HEK293T (cell line): ENCODE data around the gene SNCG.

Experiments
- ARNT ChIP-seq: fragments of 450-650 bp; IDR thresholded peaks from 2 replicates; pipeline ENCODE4 v1.6.1; 2017; ENCODE audit warnings: mild to moderate bottlenecking
- CTBP1 ChIP-seq: fragments of 450-650 bp; IDR thresholded peaks from 2 replicates; pipeline ENCODE4 v1.6.1; 2016; ENCODE audit warnings: borderline replicate concordance
- ELF4 ChIP-seq: fragments of 450-650 bp; IDR thresholded peaks from 2 replicates; pipeline ENCODE4 v1.6.1; 2017; ENCODE audit warnings: antibody characterized with exemption
- FOXK2 ChIP-seq: fragments of 450-650 bp; IDR thresholded peaks from 2 replicates; pipeline ENCODE4 v1.6.1; 2016; ENCODE audit warnings: mild to moderate bottlenecking
- FOXM1 ChIP-seq: fragments of 450-650 bp; IDR thresholded peaks from 2 replicates; pipeline ENCODE4 v1.6.1; 2017; ENCODE audit warnings: mild to moderate bottlenecking, borderline replicate concordance
- NFRKB ChIP-seq: fragments of 450-650 bp; IDR thresholded peaks from 2 replicates; pipeline ENCODE4 v1.6.1; 2016; ENCODE audit warnings: mild to moderate bottlenecking, moderate library complexity
- SP1 ChIP-seq: fragments of 450-650 bp; IDR thresholded peaks from 2 replicates; pipeline ENCODE4 v1.6.1; 2017
- SUZ12 ChIP-seq: fragments of 450-650 bp; IDR thresholded peaks from 2 replicates; pipeline ENCODE4 v1.6.1; 2016; ENCODE audit warnings: mild to moderate bottlenecking

GRCh38 chr10:86968994-86969355 is 10.6 kb downstream of the SNCG start:
- TF ChIP-seq NFRKB (no peak), SP1 (no peak), FOXM1 (no peak), ARNT (no peak), ELF4 (no peak), SUZ12 (no peak), CTBP1 (no peak), FOXK2 (no peak)
